Measurements from ENCODE around the gene DHCR7. TPM values are rescaled to one million over a fixed set of nuclear protein-coding genes. Genes with fewer than 3 reads are reported as not detected.
A peak's percentile ranks its signal among the peaks of the same experiment; 100 is the strongest.
"Not testable (repeated sequence)": the region's sequence is repeated elsewhere in the genome, so short reads cannot be mapped to it uniquely, and the experiment has no call there.

DHCR7 gene
- total and polyA plus RNA-seq, 2 experiments from 2014 or later, result 50.0 to 158 TPM

DNA sequence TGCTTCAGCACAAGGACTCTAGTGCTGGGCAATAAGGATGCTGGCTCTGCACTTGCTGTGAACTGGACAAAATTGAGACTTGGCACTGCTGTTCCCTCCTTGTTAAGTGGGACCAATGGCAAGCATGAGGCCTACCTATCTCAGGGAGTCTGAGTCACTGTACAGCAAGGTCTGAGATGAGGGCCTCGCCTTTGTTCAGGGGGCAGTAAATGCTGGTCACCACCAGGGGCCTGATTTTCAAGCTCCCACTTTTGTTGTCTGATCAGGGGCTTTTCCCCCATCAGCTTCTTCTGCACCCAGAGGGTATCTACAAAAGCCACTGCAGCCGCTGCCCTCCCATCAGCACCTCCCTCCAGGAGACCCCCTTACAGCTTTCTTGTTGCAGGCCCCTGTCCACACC is 22.8 kb downstream of the DHCR7 start:
- H3K4me3 ChIP-seq, result no peak overlapping the region
- no peaks in the 10 kb centered on the region for H3K27me3 ChIP-seq
- TF ChIP-seq, protein P1, sequence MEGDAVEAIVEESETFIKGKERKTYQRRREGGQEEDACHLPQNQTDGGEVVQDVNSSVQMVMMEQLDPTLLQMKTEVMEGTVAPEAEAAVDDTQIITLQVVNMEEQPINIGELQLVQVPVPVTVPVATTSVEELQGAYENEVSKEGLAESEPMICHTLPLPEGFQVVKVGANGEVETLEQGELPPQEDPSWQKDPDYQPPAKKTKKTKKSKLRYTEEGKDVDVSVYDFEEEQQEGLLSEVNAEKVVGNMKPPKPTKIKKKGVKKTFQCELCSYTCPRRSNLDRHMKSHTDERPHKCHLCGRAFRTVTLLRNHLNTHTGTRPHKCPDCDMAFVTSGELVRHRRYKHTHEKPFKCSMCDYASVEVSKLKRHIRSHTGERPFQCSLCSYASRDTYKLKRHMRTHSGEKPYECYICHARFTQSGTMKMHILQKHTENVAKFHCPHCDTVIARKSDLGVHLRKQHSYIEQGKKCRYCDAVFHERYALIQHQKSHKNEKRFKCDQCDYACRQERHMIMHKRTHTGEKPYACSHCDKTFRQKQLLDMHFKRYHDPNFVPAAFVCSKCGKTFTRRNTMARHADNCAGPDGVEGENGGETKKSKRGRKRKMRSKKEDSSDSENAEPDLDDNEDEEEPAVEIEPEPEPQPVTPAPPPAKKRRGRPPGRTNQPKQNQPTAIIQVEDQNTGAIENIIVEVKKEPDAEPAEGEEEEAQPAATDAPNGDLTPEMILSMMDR (IDR thresholded peaks at IDR 0.05; ENCODE audit: low read depth, low read length), result no peak
- no peaks in the 10 kb centered on the region for H3K4me1 ChIP-seq (ENCODE audit: low read depth)
- no peak for DNase-seq (ENCODE audit: low read depth in 1 of 2, low spot score in 1 of 2)
- H3K36me3 ChIP-seq, result no peaks in the 10 kb centered on the region
- H3K27ac ChIP-seq, result no peak overlapping the region
- H3K9me3 ChIP-seq (ENCODE audit: low read depth), result no peaks in the 10 kb centered on the region

DNA sequence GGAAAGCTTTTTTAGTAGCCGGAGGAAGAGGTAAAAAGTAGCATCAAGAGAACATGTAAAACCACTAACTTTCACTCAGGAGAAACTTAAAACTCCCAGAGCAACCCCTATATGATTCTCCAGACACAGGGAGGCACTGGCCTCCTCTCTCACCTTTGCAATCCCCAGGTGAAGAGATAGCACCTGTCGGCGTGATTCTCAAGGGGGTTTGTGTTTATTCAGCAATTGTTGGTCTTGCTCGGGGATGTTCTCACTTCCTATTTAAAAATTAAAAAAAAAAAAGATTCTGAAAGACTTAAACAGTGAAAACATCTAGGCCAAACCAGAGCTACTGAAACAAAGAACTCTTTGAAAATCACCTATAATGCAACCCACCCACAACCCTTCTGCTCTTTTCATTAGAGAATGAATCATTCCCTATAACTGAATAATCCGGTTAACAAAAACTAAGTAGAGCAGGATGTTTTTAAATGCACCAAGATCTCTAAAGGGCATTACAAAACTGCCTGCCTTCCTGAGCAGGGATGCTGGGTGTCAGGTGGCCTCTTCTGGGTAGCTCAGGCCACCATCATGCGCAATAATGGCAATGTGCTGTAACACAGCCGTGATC is 24.9 kb downstream of the DHCR7 start:
- Histone ChIP-seq H3K4me3 (no peak overlapping the region), H3K27me3 (no peaks in the 10 kb centered on the region), H3K27ac (no peak overlapping the region), H3K36me3 (no peaks in the 10 kb centered on the region), H3K4me1 (ENCODE audit: low read depth) (no peaks in the 10 kb centered on the region), H3K9me3 (ENCODE audit: low read depth) (no peaks in the 10 kb centered on the region)
- DNase-seq (ENCODE audit: low read depth in 1 of 2, low spot score in 1 of 2), result no peak
- TF ChIP-seq, protein P1 (IDR thresholded peaks at IDR 0.05; ENCODE audit: low read depth, low read length), result no peak

DNA sequence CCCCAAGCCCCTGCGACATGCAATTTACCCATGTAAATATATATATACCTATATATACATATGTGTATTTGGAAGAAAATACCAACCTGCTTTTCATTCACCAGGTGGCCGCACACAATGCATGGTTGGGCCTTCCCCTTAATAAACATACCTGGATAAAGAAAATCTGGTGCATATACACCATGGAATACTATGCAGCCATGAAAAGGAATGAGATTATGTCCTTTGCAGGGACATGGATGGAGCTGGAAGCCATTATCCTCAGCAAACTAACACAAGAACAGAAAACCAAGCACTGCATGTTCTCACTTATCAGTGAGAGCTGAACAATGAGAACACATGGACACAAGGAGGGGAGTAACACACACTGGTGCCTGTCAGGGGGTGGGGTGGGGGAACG is 25.9 kb downstream of the DHCR7 start:
- H3K4me1 ChIP-seq (ENCODE audit: low read depth); H3K27me3 ChIP-seq; H3K36me3 ChIP-seq: not testable (repeated sequence)

DNA sequence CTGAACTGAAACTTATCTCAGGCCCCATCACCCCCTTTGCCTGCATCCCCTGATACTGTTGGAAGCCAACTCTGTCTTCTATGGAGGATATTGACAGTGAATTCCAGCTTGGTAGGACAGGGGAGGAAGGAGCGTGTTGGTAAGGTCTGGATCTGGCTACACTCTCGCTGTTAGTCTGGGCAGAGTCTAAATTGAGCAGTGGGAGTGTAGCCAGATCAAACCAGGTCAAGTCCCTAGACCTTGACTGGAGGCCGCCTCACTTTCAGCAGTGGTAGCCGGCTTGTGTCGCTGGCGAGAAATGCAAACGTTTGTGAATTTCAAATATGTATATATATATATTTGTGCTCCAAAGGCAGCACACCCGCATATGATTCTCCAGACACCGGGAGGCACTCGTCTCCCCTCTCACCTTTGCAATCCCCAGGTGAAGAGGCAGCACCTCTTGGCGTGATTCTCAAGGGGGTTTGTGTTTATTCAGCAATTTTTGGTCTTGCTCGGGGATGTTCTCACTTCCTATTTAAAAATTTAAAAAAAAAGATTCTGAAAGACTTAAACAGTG is 26.7 kb downstream of the DHCR7 start:
- TF ChIP-seq, protein P1 (IDR thresholded peaks at IDR 0.05; ENCODE audit: low read depth, low read length), result no peak
- Histone ChIP-seq H3K36me3 (no peaks in the 10 kb centered on the region), H3K27ac (no peak overlapping the region), H3K9me3 (ENCODE audit: low read depth) (no peaks in the 10 kb centered on the region), H3K4me3 (no peak overlapping the region), H3K4me1 (ENCODE audit: low read depth) (no peaks in the 10 kb centered on the region), H3K27me3 (no peaks in the 10 kb centered on the region)
- DNase-seq (ENCODE audit: low read depth in 1 of 2, low spot score in 1 of 2), result no peak

More for the DNA sequence above, 25.9 kb downstream of the DHCR7 start:
- not testable (repeated sequence) for DNase-seq (ENCODE audit: low read depth in 1 of 2, low spot score in 1 of 2); H3K27ac ChIP-seq; H3K9me3 ChIP-seq (ENCODE audit: low read depth); H3K4me3 ChIP-seq

DNA sequence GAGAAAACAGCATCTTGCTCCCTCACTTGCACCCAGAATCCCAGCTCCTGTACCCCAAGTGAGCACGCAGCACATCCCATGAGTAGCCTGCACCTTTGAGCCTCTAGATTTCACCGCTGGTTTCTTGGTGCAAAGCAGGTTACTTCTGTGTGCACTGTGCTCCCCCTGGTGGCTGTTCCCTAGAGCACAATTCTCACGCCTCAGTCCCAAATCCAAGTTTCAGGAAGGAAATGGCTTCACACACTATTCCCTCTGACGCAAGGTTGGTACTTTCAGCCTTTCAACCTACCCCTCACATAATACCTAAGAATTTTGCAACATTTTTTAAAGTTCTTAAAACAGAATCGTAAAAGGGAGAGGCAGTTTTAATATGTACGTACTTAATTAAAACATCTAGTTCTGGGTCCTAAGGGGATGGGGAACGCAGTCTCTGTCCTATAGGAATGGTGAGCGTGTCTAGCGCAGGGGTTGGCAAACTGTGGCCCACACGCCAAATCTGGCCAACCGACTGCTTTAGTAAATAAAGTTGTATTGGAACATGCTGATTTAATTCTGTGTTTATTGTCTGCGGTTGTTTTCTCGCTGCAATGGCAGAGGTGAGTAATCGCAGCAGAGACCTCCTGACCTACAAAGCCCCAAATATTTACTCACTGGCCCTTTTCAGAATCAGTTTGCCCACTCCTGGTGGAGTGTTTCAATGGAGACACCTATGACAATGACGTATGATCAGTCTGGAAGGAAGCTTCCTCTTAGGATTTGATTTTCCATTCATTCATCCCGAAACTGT is 27.5 kb downstream of the DHCR7 start:
- H3K27me3 ChIP-seq, result no peaks in the 10 kb centered on the region
- H3K9me3 ChIP-seq (ENCODE audit: low read depth), result no peaks in the 10 kb centered on the region
- no peak overlapping the region for H3K4me3 ChIP-seq
- H3K36me3 ChIP-seq, result no peaks in the 10 kb centered on the region
- peak; percentile 49 to 67 for DNase-seq (ENCODE audit: low read depth in 1 of 2, low spot score in 1 of 2)
- TF ChIP-seq, protein P1 (IDR thresholded peaks at IDR 0.05; ENCODE audit: low read depth, low read length), result peak; percentile 72
- no peak overlapping the region for H3K27ac ChIP-seq
- no peaks in the 10 kb centered on the region for H3K4me1 ChIP-seq (ENCODE audit: low read depth)

DNA sequence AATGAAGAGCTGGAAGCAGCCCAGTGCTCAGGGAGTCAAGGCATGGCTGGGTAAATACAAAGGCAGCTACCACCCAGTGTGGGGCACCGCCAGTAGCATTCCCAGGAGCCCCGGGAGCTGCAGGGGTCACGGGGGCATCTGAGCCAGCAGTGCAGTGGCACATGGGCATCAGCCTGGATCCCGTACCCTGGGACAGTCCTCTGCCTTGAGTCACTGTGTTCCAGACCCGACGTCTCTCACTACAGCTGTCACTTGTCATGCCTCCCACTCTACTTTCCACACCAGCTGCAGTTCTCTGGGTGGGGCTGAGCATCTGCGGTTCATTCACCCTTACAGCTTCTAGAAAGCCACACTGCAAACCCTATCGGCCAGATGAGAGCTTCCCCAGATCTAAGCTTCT is 29.6 kb downstream of the DHCR7 start:
- no peaks in the 10 kb centered on the region for H3K27me3 ChIP-seq
- DNase-seq (ENCODE audit: low read depth in 1 of 2, low spot score in 1 of 2), result no peak
- H3K27ac ChIP-seq, result no peak overlapping the region

More for the DNA sequence above, 29.6 kb downstream of the DHCR7 start:
- H3K36me3 ChIP-seq, result no peaks in the 10 kb centered on the region
- H3K4me3 ChIP-seq, result no peak overlapping the region
- no peaks in the 10 kb centered on the region for H3K9me3 ChIP-seq (ENCODE audit: low read depth)
- no peaks in the 10 kb centered on the region for H3K4me1 ChIP-seq (ENCODE audit: low read depth)
- TF ChIP-seq, protein P1 (IDR thresholded peaks at IDR 0.05; ENCODE audit: low read depth, low read length), result no peak
